Femur (tissue), 1 donor: Measurements from ENCODE around the gene RASSF4.

Experiments used
- DNase-seq: peaks from one replicate; pipeline ENCODE4 v3.0.0-alpha.2; 2017

The RASSF4 gene

GRCh38 chr10:44948642-44949041 is 11.0 kb upstream of the RASSF4 start:
- no peak for DNase-seq

- DNase-seq: no peak
These were observed 10.3 kb upstream of the RASSF4 start for GRCh38 chr10:44949127-44949802.

DNA sequence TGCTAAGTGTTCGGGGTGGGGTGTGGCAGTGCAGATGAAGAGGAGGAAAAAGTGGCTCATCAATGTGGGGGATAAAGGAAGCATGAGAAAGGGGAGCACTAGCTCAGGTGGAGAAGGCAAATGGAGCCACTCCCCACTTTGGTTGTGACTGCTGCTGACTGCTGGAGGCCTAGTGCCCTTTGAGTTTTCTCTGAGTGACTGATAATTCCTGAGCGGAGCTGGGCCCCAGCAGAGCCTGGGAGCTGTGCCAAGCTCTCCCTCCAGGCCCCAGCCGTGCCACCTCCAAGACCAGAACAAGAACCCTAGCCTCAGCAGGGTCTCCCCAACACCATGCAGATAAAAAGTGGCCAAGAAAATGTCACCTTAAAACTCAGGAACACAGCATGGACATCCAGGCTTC is 9.7 kb upstream of the RASSF4 start:
- DNase-seq: no peak

- DNase-seq: no peak
These were observed 9.0 kb upstream of the RASSF4 start for GRCh38 chr10:44950326-44951225.

GRCh38 chr10:44951576-44952226 is 7.9 kb upstream of the RASSF4 start:
- DNase-seq: no peak

DNA sequence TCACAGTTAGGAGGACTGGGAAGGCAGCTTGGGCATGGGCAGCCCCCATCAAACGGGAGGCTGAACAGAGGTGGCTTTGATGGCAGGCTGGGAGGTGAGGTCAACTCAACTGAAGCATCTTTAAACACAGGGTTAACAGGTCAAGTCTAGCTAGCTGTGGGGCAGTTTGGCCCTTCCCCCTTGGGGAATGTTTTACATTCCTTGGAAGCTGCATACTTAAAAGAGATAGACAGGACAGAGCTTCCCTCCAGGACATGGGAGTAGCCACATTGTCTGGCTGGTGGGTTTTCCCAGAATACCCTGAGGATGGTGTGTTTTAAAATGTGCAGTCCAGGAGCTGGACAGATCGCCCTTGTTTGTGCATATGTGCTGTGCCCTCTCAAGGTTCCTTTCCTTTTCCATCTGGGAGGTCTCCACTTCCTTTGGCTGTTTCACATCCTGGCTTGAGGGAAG is 6.8 kb upstream of the RASSF4 start:
- no peak for DNase-seq

DNA sequence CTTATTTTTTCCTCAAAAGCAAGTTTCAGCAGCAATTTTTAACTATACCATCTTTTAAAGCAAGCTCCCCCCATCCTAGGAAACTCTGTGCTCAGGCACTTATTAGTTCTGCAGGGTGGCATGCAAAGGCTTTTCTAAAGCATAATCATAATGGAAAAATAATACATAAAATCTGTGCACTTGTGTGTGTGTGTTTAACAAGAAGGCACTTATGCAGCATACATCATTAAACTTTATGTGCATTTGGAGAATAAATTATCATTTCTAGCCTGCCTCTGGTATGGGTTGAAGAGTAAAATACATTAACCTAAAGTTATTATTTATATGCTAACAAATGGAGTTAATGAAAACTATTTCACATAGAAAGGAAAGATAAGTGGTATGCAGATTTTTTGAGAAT is 5.6 kb upstream of the RASSF4 start:
- no peak for DNase-seq

DNA sequence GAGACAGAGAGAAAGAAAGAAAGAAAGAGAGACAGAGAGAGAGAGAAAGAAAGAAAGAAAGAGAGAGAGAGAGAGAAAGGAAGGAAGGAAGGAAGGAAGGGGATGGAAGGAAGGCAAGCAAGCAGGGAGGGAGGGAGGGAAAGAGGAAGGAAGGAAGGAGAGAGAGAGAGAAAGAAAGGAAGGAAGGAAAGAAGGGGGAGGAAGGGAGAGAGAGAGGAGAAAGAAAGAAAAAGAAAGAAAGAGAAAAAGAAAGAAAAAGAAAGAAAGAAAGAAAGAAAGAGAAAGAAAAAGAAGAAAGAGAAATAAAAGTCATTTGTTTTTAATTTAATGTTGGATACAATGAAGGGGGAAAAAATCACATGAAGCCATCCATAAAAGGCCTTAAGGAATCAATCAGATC is 4.6 kb upstream of the RASSF4 start:
- no peak for DNase-seq

- peak; percentile 5 for DNase-seq
These were observed 4.1 kb upstream of the RASSF4 start for GRCh38 chr10:44955413-44956070.

GRCh38 chr10:44956226-44956625 is 3.4 kb upstream of the RASSF4 start:
- DNase-seq: no peak

GRCh38 chr10:44956717-44957706 is 2.6 kb upstream of the RASSF4 start:
- DNase-seq: no peak

DNA sequence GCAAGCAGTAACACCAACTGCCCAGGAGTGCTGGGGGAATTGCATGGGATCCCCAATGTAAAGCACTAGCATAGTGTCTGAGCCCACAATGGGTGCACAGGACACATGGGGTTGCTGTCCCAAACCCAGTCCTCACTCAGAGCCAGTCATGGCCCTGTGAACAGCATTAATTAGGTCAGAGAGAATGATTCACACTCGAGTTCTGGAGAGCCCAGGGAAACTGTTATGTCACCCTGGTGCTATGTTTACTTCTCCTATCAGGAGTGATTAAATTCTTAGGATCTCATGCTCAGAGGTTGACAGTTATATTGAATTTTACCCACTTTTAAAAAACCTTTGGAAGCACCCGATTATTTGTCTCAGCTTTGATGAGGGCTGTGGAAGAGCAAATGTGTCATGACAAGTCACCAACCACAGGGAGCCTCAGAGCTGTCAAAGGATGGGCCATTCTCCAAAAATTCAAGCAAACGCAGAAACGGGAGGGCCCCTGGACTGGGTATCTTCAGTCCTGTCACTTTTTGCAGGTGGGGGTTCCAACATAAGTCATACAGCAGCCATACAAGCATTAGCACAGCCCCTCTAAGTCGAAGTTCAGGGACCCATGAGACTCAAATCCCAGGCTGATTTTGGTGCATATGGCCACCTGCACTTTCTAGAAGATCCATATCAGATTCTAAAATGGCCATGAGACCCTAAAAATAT is 1.3 kb upstream of the RASSF4 start:
- DNase-seq: no peak

- DNase-seq: no peak
These were observed 730 bp upstream of the RASSF4 start for GRCh38 chr10:44958898-44959246.

GRCh38 chr10:44960088-44960460 is 472 bp downstream of the RASSF4 start:
- no peak for DNase-seq

GRCh38 chr10:44960482-44961229 is 1.1 kb downstream of the RASSF4 start:
- DNase-seq: no peak

- DNase-seq: no peak
These were observed 1.6 kb downstream of the RASSF4 start for GRCh38 chr10:44961230-44961571.

- peak; percentile 17 for DNase-seq
These were observed 2.5 kb downstream of the RASSF4 start for GRCh38 chr10:44961931-44962750.

DNA sequence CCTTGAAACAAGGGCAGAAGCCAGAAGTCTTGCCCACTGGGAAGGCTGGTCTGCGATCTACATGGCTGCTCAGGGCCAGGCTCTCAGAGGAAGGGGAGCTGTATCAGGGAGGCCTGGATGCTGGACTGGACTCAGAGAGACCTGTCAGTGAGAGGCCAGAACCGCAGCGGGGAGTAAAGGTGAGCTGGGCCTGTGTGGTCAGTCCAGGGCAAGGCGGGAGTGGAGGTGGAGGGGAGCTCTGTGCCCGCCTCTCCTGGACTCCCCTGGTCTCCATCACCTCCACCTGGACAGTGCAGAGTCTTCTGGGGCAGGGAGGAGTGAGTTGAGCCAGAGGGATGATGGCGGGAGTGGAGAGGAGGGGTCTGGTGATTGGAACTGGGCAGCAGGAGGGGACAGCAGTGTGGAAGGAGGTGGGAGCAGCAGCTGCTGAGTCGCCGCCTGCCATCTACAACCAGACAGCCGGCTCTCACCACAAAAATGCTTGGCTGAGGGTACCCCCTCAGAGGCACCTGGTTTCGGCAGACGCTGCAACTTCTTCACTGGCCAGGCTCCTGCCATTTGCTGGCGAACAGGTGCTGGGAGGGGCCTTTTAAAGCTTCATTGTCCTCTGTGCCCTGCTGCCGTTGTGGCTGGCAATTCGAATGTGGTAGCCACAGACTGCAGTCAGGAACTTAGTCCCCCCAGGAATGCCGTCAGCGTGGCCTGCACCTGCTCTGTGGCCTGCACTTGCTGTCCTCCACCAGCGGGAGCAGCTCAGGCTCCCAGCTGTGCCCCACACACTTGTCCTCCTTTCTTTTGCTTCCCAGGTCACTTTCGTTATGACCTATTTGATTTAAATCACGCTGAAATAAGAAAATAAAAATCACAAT is 3.5 kb downstream of the RASSF4 start:
- peak; percentile 76 for DNase-seq
